Brain microvascular endothelial cell (primary cell): ENCODE measurements around the gene VWC2L.

Experiments
- DNase-seq: peaks from one replicate; pipeline ENCODE4 v3.0.0-alpha.2; 2020
- H3K27ac ChIP-seq: fragments of 250-450 bp; sonication (Bioruptor Pico); 2 replicates; pipeline ENCODE4 v1.5.1; 2020; ENCODE audit warnings: mild to moderate bottlenecking, moderate library complexity
- H3K27me3 ChIP-seq: fragments of 250-450 bp; sonication (Bioruptor Pico); replicated peaks from 2 replicates; pipeline ENCODE4 v1.5.1; 2020; ENCODE audit warnings: mild to moderate bottlenecking
- H3K36me3 ChIP-seq: fragments of 250-450 bp; sonication (Bioruptor Pico); replicated peaks from 2 replicates; pipeline ENCODE4 v1.5.1; 2020; ENCODE audit warnings: mild to moderate bottlenecking
- H3K4me3 ChIP-seq: 2 replicates; pipeline ENCODE4 v1.5.1; 2011; ENCODE audit warnings: low read depth, mild to moderate bottlenecking, control low read depth, low read length, moderate library complexity
- CTCF ChIP-seq: IDR thresholded peaks from 2 replicates; pipeline ENCODE4 v1.5.1; 2011; ENCODE audit warnings: low read depth, mild to moderate bottlenecking, moderate library complexity, low read length, control low read depth, inconsistent platforms; ENCODE audit errors: missing control alignments
- in situ Hi-C: cut with HindIII; loops from 2 replicates; pipeline ENCODE4 v1.10.0; 2017; ENCODE audit warnings: low sequenced_read_pairs, low pct_ligation_motif_present

VWC2L gene

GRCh38 chr2:214471990-214472389 lies 61.1 kb downstream of the VWC2L start:
- peak; percentile 1 for DNase-seq
- no peak for TF ChIP-seq CTCF
- Histone ChIP-seq H3K36me3 (no peaks in the 10 kb centered on the region), H3K4me3 (no peak overlapping the region), H3K27me3 (no peaks in the 10 kb centered on the region), H3K27ac (no peak overlapping the region)
- in situ Hi-C loops: no loop called here

- Histone ChIP-seq H3K4me3 (no peak overlapping the region), H3K27ac (no peak overlapping the region), H3K27me3 (no peaks in the 10 kb centered on the region), H3K36me3 (no peaks in the 10 kb centered on the region)
- in situ Hi-C loops: no loop called here
- TF ChIP-seq CTCF: no peak
- no peak for DNase-seq
Measured at GRCh38 chr2:214477305-214477704, 66.5 kb downstream of the VWC2L start.

- H3K27ac ChIP-seq: no peak overlapping the region
- no peaks in the 10 kb centered on the region for H3K27me3 ChIP-seq
- no peaks in the 10 kb centered on the region for H3K36me3 ChIP-seq
- no peak for TF ChIP-seq CTCF
- H3K4me3 ChIP-seq: no peak overlapping the region
- peak; percentile 67 for DNase-seq
- in situ Hi-C loops: no loop called here
Measured at GRCh38 chr2:214481204-214481603, 70.3 kb downstream of the VWC2L start.

- in situ Hi-C loops: no loop called here
- no peak overlapping the region for H3K27ac ChIP-seq
- no peak for TF ChIP-seq CTCF
- no peak for DNase-seq
- no peaks in the 10 kb centered on the region for H3K27me3 ChIP-seq
- no peaks in the 10 kb centered on the region for H3K36me3 ChIP-seq
- H3K4me3 ChIP-seq: no peak overlapping the region
Measured at GRCh38 chr2:214482728-214483127, 71.9 kb downstream of the VWC2L start.

- in situ Hi-C loops: no loop called here
- H3K27ac ChIP-seq: no peak overlapping the region
Measured at GRCh38 chr2:214484239-214484638, 73.4 kb downstream of the VWC2L start.

More at GRCh38 chr2:214484239-214484638, 73.4 kb downstream of the VWC2L start:
- H3K27me3 ChIP-seq: no peaks in the 10 kb centered on the region
- DNase-seq: no peak
- TF ChIP-seq CTCF: no peak
- H3K36me3 ChIP-seq: no peaks in the 10 kb centered on the region
- H3K4me3 ChIP-seq: no peak overlapping the region
